Endothelial cell of umbilical vein (primary cell): ENCODE measurements around the gene FAM168A. TPM values are rescaled to one million over a fixed set of nuclear protein-coding genes. Genes with fewer than 3 reads are reported as not detected.

Experiments used
- BruUV-seq: library from RNA; stranded (reverse); fragments of 400-500 nt; replicated peaks from 2 replicates; lab custom pipeline; 2021; lab: Mats Ljungman, UMichigan
- CTCF ChIA-PET: fragments of 300-600, 350-600 bp; sonication (Branson Sonifier 250); formaldehyde crosslinking; loops from one replicate; lab custom pipeline; 2021; ENCODE audit warnings: antibody characterized with exemption, inconsistent platforms; lab: Charles Lee
- POLR2A ChIA-PET: fragments of 300-600, 350-600 bp; sonication (Branson Sonifier 250); formaldehyde crosslinking; loops from one replicate; lab custom pipeline; 2021; ENCODE audit warnings: antibody characterized with exemption, inconsistent platforms; lab: Charles Lee
- DNase-seq: peaks from one replicate; pipeline ENCODE4 v3.0.0-alpha.2; 2011; ENCODE audit warnings: low read depth, low spot score
- FAIRE-seq: peaks from 2 replicates; lab custom pipeline; 2011; peaks lifted over from hg19 to GRCh38; lab: Jason Lieb, UNC
- H2AFZ ChIP-seq: 2 replicates; pipeline ENCODE4 v1.6.0; 2012; ENCODE audit warnings: low read depth, low read length, control low read depth, inconsistent platforms
- H3K27ac ChIP-seq: 2 replicates; pipeline ENCODE4 v1.5.1; 2011; ENCODE audit warnings: low read depth, mild to moderate bottlenecking, control low read depth, low read length, moderate library complexity; ENCODE audit not compliant: insufficient read depth
- H3K27me3 ChIP-seq, 2 experiments: 2 replicates each; pipeline versions ENCODE4 v1.6.0 to v1.6.1; 2011; ENCODE audit warnings: low read length in 2 of 2, mixed read lengths in 1 of 2; ENCODE audit not compliant: control insufficient read depth in 2 of 2, insufficient read depth in 2 of 2
- H3K36me3 ChIP-seq, 2 experiments: 2 replicates in 1 of 2; 3 replicates in 1 of 2; pipeline ENCODE4 v1.5.1; 2011; ENCODE audit warnings: low read length in 2 of 2, mild to moderate bottlenecking in 1 of 2, moderate library complexity in 1 of 2; ENCODE audit not compliant: control insufficient read depth in 2 of 2, insufficient read depth in 2 of 2; ENCODE audit errors: extremely low read depth in 1 of 2
- H3K4me1 ChIP-seq: 3 replicates; pipeline ENCODE4 v1.5.1; 2011; ENCODE audit warnings: mild to moderate bottlenecking, low read length; ENCODE audit not compliant: control insufficient read depth, insufficient read depth; ENCODE audit errors: extremely low read depth
- H3K4me2 ChIP-seq: 2 replicates; pipeline ENCODE4 v1.6.1; 2011; ENCODE audit warnings: low read length, control low read depth, mixed read lengths; ENCODE audit not compliant: insufficient read depth
- H3K4me3 ChIP-seq, 3 experiments: fragments of 200-600 bp in 1 of 3; sonication (generic), shearing (Covaris generic) in 1 of 3; replicated peaks in 1 of 3; 2 replicates each; pipeline ENCODE4 v1.5.1; 2011 to 2016; ENCODE audit warnings: control low read depth in 3 of 3, low read length in 3 of 3, mild to moderate bottlenecking in 2 of 3, inconsistent platforms in 1 of 3, low read depth in 1 of 3, moderate library complexity in 1 of 3; ENCODE audit not compliant: insufficient read depth in 1 of 3
- H3K79me2 ChIP-seq: 2 replicates; pipeline ENCODE4 v1.6.0; 2012; ENCODE audit warnings: low read length, inconsistent platforms; ENCODE audit not compliant: control insufficient read depth, insufficient read depth
- H3K9ac ChIP-seq: replicated peaks from 2 replicates; pipeline ENCODE3; 2011; ENCODE audit warnings: low read length, control low read depth; ENCODE audit not compliant: insufficient read depth; ENCODE audit errors: extremely low read depth
- H3K9me1 ChIP-seq: replicated peaks from 3 replicates; pipeline ENCODE4 v1.6.0; 2011; ENCODE audit warnings: mild to moderate bottlenecking, low read length; ENCODE audit not compliant: control insufficient read depth, insufficient read depth; ENCODE audit errors: extremely low read depth
- H3K9me3 ChIP-seq: replicated peaks from 2 replicates; pipeline ENCODE4 v1.5.1; 2012; ENCODE audit warnings: low read length, inconsistent platforms; ENCODE audit not compliant: control insufficient read depth, insufficient read depth
- H4K20me1 ChIP-seq: replicated peaks from 2 replicates; pipeline ENCODE3; 2011; ENCODE audit warnings: mild to moderate bottlenecking, low read length; ENCODE audit not compliant: control insufficient read depth, insufficient read depth; ENCODE audit errors: extremely low read depth
- EZH2 ChIP-seq: IDR thresholded peaks from 2 replicates; pipeline ENCODE4 v1.6.1; 2012; ENCODE audit warnings: borderline replicate concordance, low read depth, mild to moderate bottlenecking, moderate library complexity, low read length, inconsistent platforms; ENCODE audit not compliant: severe bottlenecking
- FOS ChIP-seq: IDR thresholded peaks from 2 replicates; pipeline ENCODE4 v1.6.1; 2011; ENCODE audit warnings: mild to moderate bottlenecking, low read length, moderate library complexity, borderline replicate concordance; ENCODE audit not compliant: insufficient read depth
- GATA2 ChIP-seq: IDR thresholded peaks from 2 replicates; pipeline ENCODE4 v1.7.0; 2011; ENCODE audit warnings: low read depth, mild to moderate bottlenecking, moderate library complexity, mixed read lengths, low read length; ENCODE audit not compliant: insufficient read length, insufficient read depth
- JUN ChIP-seq: IDR thresholded peaks from 2 replicates; pipeline ENCODE4 v1.6.1; 2011; ENCODE audit warnings: borderline replicate concordance, low read depth; ENCODE audit not compliant: insufficient read length, insufficient read depth
- MYC ChIP-seq: IDR thresholded peaks from one replicate; pipeline ENCODE4 v1.6.1; 2011; ENCODE audit warnings: mild to moderate bottlenecking, low read depth, low read length
- POLR2A ChIP-seq: IDR thresholded peaks from 2 replicates; pipeline ENCODE4 v1.6.1; 2012; ENCODE audit warnings: low read depth, mild to moderate bottlenecking, control low read depth, low read length
- POLR2AphosphoS5 ChIP-seq: IDR thresholded peaks from 2 replicates; pipeline ENCODE4 v1.6.1; 2012; ENCODE audit warnings: low read depth, mild to moderate bottlenecking, control low read depth, low read length, moderate library complexity; ENCODE audit not compliant: insufficient read depth
- dilution Hi-C: fragments of 300-500 bp; cut with MboI; formaldehyde crosslinking; loops from one replicate; pipeline ENCODE4 v1.15.0; 2019; ENCODE audit warnings: low sequenced_read_pairs; ENCODE audit not compliant: extremely low pct_ligation_motif_present
- intact Hi-C: fragments of 100-400 bp; cut with micrococcal nuclease; formaldehyde crosslinking; loops from one replicate; pipeline ENCODE4 v1.10.0; 2022
- polyA plus RNA-seq, 4 experiments: library from polyadenylated mRNA; depleted of rRNA in 3 of 4; stranded (reverse) in 3 of 4; unstranded in 1 of 4; fragments of >200 nt; gene quantifications; 2 replicates each; pipeline versions ENCODE4 v1.2.1 to v1.2.3, GENCODE V29; 2011 to 2012; ENCODE audit warnings: missing spikeins in 1 of 4
- total RNA-seq: library from RNA; stranded (reverse); gene quantifications from 2 replicates; pipeline ENCODE4 v1.2.3, GENCODE V29; 2021
- TF ChIP-seq, protein P1 (sequence below), 2 donors: IDR thresholded peaks; 1 replicate in 1 of 2; 2 replicates in 1 of 2; pipeline ENCODE4 v1.5.1; 2011; ENCODE audit warnings: low read length in 2 of 2, mild to moderate bottlenecking in 2 of 2, moderate library complexity in 2 of 2, control low read depth in 1 of 2, inconsistent platforms in 1 of 2, low read depth in 1 of 2; ENCODE audit not compliant: insufficient read depth in 1 of 2; ENCODE audit errors: extremely low read depth in 1 of 2
- TF ChIP-seq, protein P2 (sequence below): IDR thresholded peaks from 2 replicates; pipeline ENCODE4 v1.6.1; 2011; ENCODE audit not compliant: insufficient read depth, insufficient read length

FAM168A gene
- total and polyA plus RNA-seq, 2 donors (not counting 3 experiments of a cell fraction or from before 2014, with no cell fraction given) = 17.0 to 20.5 TPM

DNA sequence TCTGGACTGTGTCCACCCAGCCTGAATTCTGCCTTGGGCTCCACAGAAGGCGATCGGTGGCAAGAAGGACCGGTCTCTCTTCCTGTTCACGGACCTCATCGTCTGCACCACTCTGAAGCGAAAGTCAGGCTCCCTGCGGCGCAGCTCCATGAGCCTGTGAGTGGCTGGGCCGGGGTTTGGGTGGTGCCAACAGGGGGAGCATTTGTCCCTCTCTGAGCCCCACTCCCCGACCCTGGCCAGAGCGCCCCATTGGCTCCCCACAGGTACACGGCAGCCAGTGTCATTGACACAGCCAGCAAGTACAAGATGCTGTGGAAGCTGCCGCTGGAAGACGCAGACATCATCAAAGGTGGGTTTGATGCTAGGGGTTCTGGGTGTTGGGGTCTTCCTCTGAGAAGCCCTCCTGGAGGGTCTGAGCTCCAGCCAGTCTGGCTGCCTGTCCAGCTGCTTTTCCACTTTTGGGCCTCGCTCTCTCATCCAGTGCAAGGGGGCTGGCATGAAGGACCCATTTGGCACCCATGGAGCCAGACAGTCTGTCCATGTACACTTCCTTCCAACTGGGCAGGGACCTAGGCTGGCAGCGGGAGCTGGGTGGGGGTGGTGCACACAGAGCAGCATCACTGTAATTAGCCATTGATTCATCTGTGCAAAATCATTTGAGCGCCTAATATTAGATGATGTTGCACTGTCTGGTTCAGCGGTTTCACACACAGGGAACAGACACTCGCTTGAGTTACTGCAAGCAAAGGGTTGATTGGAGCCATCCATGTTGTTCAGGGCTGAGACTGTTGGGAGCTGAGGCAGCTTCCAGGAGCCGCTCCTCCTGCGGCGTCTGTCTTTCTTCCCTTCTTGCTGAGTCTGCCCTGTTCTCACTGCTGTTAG, 240.7 kb downstream of the FAM168A start:
- H3K9me1 ChIP-seq = no peaks in the 10 kb centered on the region
- no peak overlapping the region for H2AFZ ChIP-seq
- no peaks in the 10 kb centered on the region for H3K4me1 ChIP-seq
- no peak overlapping the region for H3K27ac ChIP-seq
- DNase-seq (no peak), FAIRE-seq (no peak)
- intact Hi-C loops = no loop called here
- H3K4me2 ChIP-seq = no peak overlapping the region
- TF ChIP-seq JUN (no peak), POLR2A (no peak), GATA2 (no peak), MYC (no peak), POLR2AphosphoS5 (no peak), EZH2 (no peak), FOS (no peak)
- TF ChIP-seq, protein P1, sequence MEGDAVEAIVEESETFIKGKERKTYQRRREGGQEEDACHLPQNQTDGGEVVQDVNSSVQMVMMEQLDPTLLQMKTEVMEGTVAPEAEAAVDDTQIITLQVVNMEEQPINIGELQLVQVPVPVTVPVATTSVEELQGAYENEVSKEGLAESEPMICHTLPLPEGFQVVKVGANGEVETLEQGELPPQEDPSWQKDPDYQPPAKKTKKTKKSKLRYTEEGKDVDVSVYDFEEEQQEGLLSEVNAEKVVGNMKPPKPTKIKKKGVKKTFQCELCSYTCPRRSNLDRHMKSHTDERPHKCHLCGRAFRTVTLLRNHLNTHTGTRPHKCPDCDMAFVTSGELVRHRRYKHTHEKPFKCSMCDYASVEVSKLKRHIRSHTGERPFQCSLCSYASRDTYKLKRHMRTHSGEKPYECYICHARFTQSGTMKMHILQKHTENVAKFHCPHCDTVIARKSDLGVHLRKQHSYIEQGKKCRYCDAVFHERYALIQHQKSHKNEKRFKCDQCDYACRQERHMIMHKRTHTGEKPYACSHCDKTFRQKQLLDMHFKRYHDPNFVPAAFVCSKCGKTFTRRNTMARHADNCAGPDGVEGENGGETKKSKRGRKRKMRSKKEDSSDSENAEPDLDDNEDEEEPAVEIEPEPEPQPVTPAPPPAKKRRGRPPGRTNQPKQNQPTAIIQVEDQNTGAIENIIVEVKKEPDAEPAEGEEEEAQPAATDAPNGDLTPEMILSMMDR (IDR thresholded peaks at IDR 0.05; ENCODE audit: extremely low read depth in 1 of 2, insufficient read depth in 1 of 2, low read depth in 1 of 2, low read length in 2 of 2) = no peak
- TF ChIP-seq, protein P2, sequence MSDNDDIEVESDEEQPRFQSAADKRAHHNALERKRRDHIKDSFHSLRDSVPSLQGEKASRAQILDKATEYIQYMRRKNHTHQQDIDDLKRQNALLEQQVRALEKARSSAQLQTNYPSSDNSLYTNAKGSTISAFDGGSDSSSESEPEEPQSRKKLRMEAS = no peak
- dilution Hi-C loops = no loop called here
- ChIA-PET CTCF (interaction anchor here (0.7 to 4.2 kb wide), 5 partner anchors 8 to 269 kb away, joined by 3 to 31 read pairs (median 3); no protein-coding TSS in a partner anchor), POLR2A (no interaction called here)
- no TSS peak for BruUV-seq
- no peaks in the 10 kb centered on the region for H4K20me1 ChIP-seq
- H3K27me3 ChIP-seq = no peaks in the 10 kb centered on the region
- no peaks in the 10 kb centered on the region for H3K79me2 ChIP-seq
- H3K9ac ChIP-seq = no peak overlapping the region
- no peaks in the 10 kb centered on the region for H3K9me3 ChIP-seq
- no peak overlapping the region for H3K4me3 ChIP-seq
- peaks cover 6 to 66% of the 10 kb centered on the region in 2 experiments for H3K36me3 ChIP-seq
